Measurements from ENCODE around the gene SUN3.

DNA sequence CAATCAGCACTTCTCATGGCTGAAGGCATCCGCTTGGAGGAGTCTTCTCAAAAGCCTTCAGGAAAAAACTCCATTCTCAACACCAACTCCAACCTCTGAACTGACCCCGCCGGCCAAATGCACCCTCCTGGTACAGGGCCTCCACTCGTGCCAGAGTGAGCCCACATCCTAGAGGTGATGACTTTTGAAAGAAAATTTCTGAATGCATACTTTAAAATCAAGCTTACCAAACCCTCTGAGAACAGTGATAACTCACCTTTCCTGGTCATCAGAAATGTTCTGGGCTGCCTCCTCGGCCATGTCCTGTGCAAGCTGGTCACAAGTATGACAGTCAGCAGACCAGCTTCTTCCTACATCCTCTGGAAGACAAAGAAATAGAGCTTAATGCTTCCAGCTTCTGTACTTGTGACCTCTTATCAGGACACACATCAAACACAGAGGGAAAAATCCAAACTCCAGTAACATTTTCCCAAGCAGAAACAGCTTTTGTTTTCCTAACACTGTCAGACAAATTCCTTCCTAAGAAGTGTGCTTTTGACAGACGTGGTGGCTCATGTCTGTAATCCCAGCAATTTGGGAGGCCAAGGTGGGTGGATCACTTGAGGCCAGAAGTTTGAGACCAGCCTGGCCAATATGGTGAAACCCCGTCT lies 80.6 kb downstream of the SUN3 start, which contains the start of gene PKD1L1:
- TF ChIP-seq, protein P1, sequence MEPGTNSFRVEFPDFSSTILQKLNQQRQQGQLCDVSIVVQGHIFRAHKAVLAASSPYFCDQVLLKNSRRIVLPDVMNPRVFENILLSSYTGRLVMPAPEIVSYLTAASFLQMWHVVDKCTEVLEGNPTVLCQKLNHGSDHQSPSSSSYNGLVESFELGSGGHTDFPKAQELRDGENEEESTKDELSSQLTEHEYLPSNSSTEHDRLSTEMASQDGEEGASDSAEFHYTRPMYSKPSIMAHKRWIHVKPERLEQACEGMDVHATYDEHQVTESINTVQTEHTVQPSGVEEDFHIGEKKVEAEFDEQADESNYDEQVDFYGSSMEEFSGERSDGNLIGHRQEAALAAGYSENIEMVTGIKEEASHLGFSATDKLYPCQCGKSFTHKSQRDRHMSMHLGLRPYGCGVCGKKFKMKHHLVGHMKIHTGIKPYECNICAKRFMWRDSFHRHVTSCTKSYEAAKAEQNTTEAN (CRISPR knock-in tag; IDR thresholded peaks at IDR 0.05) = no peak
- TF ChIP-seq, protein P2, sequence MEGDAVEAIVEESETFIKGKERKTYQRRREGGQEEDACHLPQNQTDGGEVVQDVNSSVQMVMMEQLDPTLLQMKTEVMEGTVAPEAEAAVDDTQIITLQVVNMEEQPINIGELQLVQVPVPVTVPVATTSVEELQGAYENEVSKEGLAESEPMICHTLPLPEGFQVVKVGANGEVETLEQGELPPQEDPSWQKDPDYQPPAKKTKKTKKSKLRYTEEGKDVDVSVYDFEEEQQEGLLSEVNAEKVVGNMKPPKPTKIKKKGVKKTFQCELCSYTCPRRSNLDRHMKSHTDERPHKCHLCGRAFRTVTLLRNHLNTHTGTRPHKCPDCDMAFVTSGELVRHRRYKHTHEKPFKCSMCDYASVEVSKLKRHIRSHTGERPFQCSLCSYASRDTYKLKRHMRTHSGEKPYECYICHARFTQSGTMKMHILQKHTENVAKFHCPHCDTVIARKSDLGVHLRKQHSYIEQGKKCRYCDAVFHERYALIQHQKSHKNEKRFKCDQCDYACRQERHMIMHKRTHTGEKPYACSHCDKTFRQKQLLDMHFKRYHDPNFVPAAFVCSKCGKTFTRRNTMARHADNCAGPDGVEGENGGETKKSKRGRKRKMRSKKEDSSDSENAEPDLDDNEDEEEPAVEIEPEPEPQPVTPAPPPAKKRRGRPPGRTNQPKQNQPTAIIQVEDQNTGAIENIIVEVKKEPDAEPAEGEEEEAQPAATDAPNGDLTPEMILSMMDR (IDR thresholded peaks at IDR 0.05) = no peak
- TF ChIP-seq ZNF671 (CRISPR knock-in tag; IDR thresholded peaks at IDR 0.05) = no peak
- no peak for TF ChIP-seq SP1 (CRISPR knock-in tag; conservative IDR thresholded peaks at IDR 0.05)
- no peak for TF ChIP-seq ELF4 (CRISPR knock-in tag; IDR thresholded peaks at IDR 0.05; ENCODE audit: low read depth)
- TF ChIP-seq ZNF263 (CRISPR knock-in tag; IDR thresholded peaks at IDR 0.05; ENCODE audit: low read depth) = no peak
- no peak for TF ChIP-seq IRF2 (CRISPR knock-in tag; IDR thresholded peaks at IDR 0.05; ENCODE audit: borderline replicate concordance, low read depth)
- TF ChIP-seq, protein P3, sequence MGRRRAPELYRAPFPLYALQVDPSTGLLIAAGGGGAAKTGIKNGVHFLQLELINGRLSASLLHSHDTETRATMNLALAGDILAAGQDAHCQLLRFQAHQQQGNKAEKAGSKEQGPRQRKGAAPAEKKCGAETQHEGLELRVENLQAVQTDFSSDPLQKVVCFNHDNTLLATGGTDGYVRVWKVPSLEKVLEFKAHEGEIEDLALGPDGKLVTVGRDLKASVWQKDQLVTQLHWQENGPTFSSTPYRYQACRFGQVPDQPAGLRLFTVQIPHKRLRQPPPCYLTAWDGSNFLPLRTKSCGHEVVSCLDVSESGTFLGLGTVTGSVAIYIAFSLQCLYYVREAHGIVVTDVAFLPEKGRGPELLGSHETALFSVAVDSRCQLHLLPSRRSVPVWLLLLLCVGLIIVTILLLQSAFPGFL (CRISPR knock-in tag; IDR thresholded peaks at IDR 0.05; ENCODE audit: borderline replicate concordance) = no peak
- TF ChIP-seq, protein P4, sequence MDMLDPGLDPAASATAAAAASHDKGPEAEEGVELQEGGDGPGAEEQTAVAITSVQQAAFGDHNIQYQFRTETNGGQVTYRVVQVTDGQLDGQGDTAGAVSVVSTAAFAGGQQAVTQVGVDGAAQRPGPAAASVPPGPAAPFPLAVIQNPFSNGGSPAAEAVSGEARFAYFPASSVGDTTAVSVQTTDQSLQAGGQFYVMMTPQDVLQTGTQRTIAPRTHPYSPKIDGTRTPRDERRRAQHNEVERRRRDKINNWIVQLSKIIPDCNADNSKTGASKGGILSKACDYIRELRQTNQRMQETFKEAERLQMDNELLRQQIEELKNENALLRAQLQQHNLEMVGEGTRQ (CRISPR knock-in tag; IDR thresholded peaks at IDR 0.05) = no peak
- no peak for TF ChIP-seq NR1H2 (CRISPR knock-in tag; IDR thresholded peaks at IDR 0.05)
- TF ChIP-seq ZBTB21 (CRISPR knock-in tag; IDR thresholded peaks at IDR 0.05; ENCODE audit: borderline replicate concordance) = no peak
- no peak for TF ChIP-seq RELA (CRISPR knock-in tag; IDR thresholded peaks at IDR 0.05; ENCODE audit: borderline replicate concordance)
- no peak for TF ChIP-seq NFE2L1 (CRISPR knock-in tag; IDR thresholded peaks at IDR 0.05)
